Measurements from ENCODE around the gene OCSTAMP.

The OCSTAMP gene

DNA sequence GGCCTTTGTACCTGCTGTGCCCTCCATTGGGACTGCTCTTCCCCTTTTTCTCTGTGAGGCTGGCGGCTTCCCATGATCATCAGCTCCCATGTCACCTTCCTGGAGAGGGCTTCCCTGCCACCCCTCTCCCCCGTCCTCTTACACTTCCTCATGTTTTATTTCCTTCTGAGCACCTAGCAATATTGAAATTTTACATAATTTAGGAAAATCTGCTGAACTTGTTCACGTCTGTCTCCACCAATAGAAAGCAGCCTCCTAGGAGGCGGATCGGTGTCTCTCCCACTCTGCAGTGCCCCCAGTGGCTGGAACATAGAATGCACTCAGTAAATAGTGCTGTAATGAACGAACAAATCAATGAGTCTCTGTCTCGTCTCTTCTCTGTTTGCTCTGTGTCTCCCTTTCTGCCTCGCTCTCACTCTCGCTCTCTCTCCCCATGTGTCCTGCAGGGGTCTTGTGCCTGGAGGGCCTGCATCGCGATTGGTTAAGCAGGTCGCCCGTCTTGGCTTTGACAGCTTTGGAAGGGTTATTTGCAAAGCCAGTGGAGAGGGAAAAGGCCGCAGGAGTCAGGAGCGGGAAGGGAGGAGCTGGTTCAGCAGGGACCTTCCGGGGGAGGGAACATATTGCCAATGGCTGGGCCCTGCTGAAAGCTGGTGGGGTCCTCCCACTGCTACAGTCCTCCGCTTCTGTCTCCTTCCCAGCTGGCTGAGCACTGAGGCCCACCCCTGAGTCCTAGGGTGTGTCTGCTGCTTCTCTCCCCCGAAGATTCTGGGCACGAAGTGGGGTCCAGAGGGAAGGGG, 12.1 kb upstream of the OCSTAMP start:
- 33% methylated on average over 14 of the region's 19 CpGs for WGBS (ENCODE audit: insufficient coverage)
- Histone ChIP-seq H3K4me1 (ENCODE audit: control extremely low read depth in 1 of 4, control insufficient read depth in 4 of 4, insufficient read depth in 4 of 4, low read length in 3 of 4) (peaks cover 0 to 16% (median 10%) of the 10 kb centered on the region in 4 experiments), H3K36me3 (ENCODE audit: control insufficient read depth in 4 of 4, insufficient read depth in 4 of 4, low read length in 3 of 4) (no peaks in the 10 kb centered on the region), H3K27me3 (replicated peaks in 2 of 5; ENCODE audit: control insufficient read depth in 4 of 5, insufficient read depth in 5 of 5, low read length in 4 of 5) (peaks cover 0 to 2% (median 0%) of the 10 kb centered on the region in 5 experiments), H3K4me3 (ENCODE audit: control insufficient read depth in 1 of 7, extremely low read depth in 1 of 7, insufficient read depth in 4 of 7, low read depth in 2 of 7, low read length in 6 of 7) (peak overlapping the region in 5 of 7 experiments; percentile 44 to 71 (median 51)), H3K9me3 (ENCODE audit: control extremely low read depth in 1 of 5, control insufficient read depth in 4 of 5, insufficient read depth in 2 of 5, low read depth in 1 of 5, low read length in 4 of 5) (no peaks in the 10 kb centered on the region), H3K27ac (ENCODE audit: insufficient read depth in 1 of 2, low read depth in 1 of 2, low read length in 2 of 2, poor library complexity in 1 of 2, severe bottlenecking in 2 of 2) (no peak overlapping the region)
- CTCF ChIA-PET: interaction anchor here (0.9 to 2.1 kb wide), 8 partner anchors 9 to 125 kb away, joined by 3 to 6 read pairs (median 3); no protein-coding TSS in a partner anchor
- POLR2A ChIA-PET: interaction anchor here (0.5 kb wide), 1 partner anchor 1655 kb away, joined by 3 read pairs; no protein-coding TSS in a partner anchor
- DNase-seq: peak; percentile 62 to 78 (median 72)

DNA sequence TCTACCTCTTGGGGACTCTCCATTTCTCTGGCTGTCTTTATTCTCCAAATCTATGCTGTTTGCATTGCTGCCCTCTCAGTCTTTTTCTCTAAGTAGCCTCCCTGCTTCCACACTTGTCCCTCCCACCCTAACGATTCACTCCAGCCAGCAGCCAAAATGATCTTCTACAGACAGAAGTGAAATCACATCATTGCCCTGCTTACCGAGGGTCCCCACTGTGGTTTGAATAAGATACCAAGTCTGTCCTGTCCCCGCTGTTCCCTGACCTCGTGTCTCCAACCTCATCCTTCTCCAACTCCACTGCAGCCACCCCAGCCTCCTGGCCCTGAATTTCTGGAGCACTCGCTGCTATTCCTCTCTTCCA, 11.5 kb upstream of the OCSTAMP start:
- Histone ChIP-seq H3K27ac (ENCODE audit: insufficient read depth in 1 of 2, low read depth in 1 of 2, low read length in 2 of 2, poor library complexity in 1 of 2, severe bottlenecking in 2 of 2) (no peak overlapping the region), H3K36me3 (ENCODE audit: control insufficient read depth in 4 of 4, insufficient read depth in 4 of 4, low read length in 3 of 4) (no peaks in the 10 kb centered on the region), H3K9me3 (ENCODE audit: control extremely low read depth in 1 of 5, control insufficient read depth in 4 of 5, insufficient read depth in 2 of 5, low read depth in 1 of 5, low read length in 4 of 5) (no peaks in the 10 kb centered on the region), H3K4me1 (ENCODE audit: control extremely low read depth in 1 of 4, control insufficient read depth in 4 of 4, insufficient read depth in 4 of 4, low read length in 3 of 4) (peaks cover 0 to 15% (median 10%) of the 10 kb centered on the region in 4 experiments), H3K27me3 (replicated peaks in 2 of 5; ENCODE audit: control insufficient read depth in 4 of 5, insufficient read depth in 5 of 5, low read length in 4 of 5) (peaks cover 0 to 2% (median 0%) of the 10 kb centered on the region in 5 experiments), H3K4me3 (ENCODE audit: control insufficient read depth in 1 of 7, extremely low read depth in 1 of 7, insufficient read depth in 4 of 7, low read depth in 2 of 7, low read length in 6 of 7) (peak overlapping the region in 5 of 7 experiments; percentile 44 to 71 (median 51))
- ChIA-PET CTCF (interaction anchor here (0.7 to 2.1 kb wide), 9 partner anchors 9 to 125 kb away, joined by 3 to 6 read pairs (median 4); partner anchors contain the start of gene OCSTAMP), POLR2A (interaction anchor here (0.5 kb wide), 1 partner anchor 1654 kb away, joined by 3 read pairs; no protein-coding TSS in a partner anchor)
- DNase-seq: no peak
- 54% methylated on average over 5 of the region's 5 CpGs for WGBS (ENCODE audit: insufficient coverage)

DNA sequence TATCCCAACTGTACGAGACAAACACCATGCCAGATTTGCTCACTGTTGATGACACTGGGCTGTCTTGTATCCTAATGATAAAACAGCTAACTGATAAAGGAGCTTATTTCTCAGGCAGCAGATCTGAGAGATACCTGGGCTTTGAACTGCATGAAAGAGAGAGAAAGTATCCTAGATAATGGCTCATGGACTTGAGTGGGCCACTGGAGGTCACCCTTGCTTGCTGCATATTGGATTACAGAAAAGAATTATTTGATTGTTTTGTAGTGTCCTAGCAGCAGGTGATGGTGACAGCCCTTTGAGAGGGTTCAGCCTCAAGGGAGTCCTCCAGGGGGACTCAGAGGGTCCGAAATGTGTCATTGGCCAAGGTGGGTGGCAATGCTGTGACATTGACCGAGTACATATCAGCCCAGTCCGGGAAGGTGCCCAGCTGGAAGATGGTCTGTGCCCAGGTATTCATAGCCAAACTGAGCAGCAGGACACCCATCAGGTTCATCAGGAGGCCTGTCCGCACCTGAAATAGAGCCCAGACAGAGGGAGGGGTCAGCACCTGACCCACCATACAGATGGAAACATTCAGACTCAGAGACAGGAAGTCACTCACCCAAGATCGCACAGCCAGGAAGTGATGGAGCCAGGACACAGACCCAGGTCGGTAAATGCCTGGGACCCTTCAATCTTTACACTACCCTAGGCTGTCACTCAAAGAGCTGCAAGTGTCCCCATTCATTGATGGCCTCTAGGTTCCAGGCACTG, 9.4 kb upstream of the OCSTAMP start:
- 78% methylated on average over 7 of the region's 7 CpGs for WGBS (ENCODE audit: insufficient coverage)
- peak in 2 of 3 donors; percentile 35 to 44 for DNase-seq
- POLR2A ChIA-PET: interaction anchor here (1.0 kb wide), 1 partner anchor 9 kb away, joined by 3 read pairs; the partner anchor contains the start of gene OCSTAMP
- CTCF ChIA-PET: interaction anchor here (0.9 to 1.9 kb wide), 7 partner anchors 9 to 122 kb away, joined by 3 to 9 read pairs (median 5); no protein-coding TSS in a partner anchor
- Histone ChIP-seq H3K36me3 (ENCODE audit: control insufficient read depth in 4 of 4, insufficient read depth in 4 of 4, low read length in 3 of 4) (no peaks in the 10 kb centered on the region), H3K9me3 (ENCODE audit: control extremely low read depth in 1 of 5, control insufficient read depth in 4 of 5, insufficient read depth in 2 of 5, low read depth in 1 of 5, low read length in 4 of 5) (no peaks in the 10 kb centered on the region), H3K27me3 (replicated peaks in 2 of 5; ENCODE audit: control insufficient read depth in 4 of 5, insufficient read depth in 5 of 5, low read length in 4 of 5) (peaks cover 0 to 5% (median 0%) of the 10 kb centered on the region in 5 experiments), H3K4me3 (ENCODE audit: control insufficient read depth in 1 of 7, extremely low read depth in 1 of 7, insufficient read depth in 4 of 7, low read depth in 2 of 7, low read length in 6 of 7) (no peak overlapping the region), H3K4me1 (ENCODE audit: control extremely low read depth in 1 of 4, control insufficient read depth in 4 of 4, insufficient read depth in 4 of 4, low read length in 3 of 4) (peaks cover 0 to 15% (median 10%) of the 10 kb centered on the region in 4 experiments), H3K27ac (ENCODE audit: insufficient read depth in 1 of 2, low read depth in 1 of 2, low read length in 2 of 2, poor library complexity in 1 of 2, severe bottlenecking in 2 of 2) (no peak overlapping the region)

DNA sequence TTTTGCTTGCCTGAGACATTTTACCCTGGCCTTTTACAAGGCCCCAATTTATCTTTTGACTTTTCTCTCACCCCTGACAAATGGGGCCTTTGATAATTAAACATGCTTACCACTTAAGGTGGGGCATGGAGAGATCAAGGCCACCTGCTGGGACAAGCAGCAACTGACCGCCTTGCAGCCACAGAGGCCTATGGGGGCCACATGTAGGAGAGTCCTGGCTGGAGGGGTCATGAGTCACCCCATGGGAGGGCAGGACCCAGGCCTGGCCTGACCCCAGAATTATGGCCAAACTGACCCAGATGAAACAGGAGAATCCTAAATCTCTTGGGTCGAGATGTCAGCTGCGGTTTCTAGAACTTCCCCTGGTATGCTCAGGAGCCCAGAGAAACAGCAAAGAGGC, 8.5 kb upstream of the OCSTAMP start:
- Histone ChIP-seq H3K4me3 (ENCODE audit: control insufficient read depth in 1 of 7, extremely low read depth in 1 of 7, insufficient read depth in 4 of 7, low read depth in 2 of 7, low read length in 6 of 7) (no peak overlapping the region), H3K36me3 (ENCODE audit: control insufficient read depth in 4 of 4, insufficient read depth in 4 of 4, low read length in 3 of 4) (no peaks in the 10 kb centered on the region), H3K27me3 (replicated peaks in 2 of 5; ENCODE audit: control insufficient read depth in 4 of 5, insufficient read depth in 5 of 5, low read length in 4 of 5) (peaks cover 0 to 5% (median 0%) of the 10 kb centered on the region in 5 experiments), H3K4me1 (ENCODE audit: control extremely low read depth in 1 of 4, control insufficient read depth in 4 of 4, insufficient read depth in 4 of 4, low read length in 3 of 4) (peaks cover 0 to 16% (median 10%) of the 10 kb centered on the region in 4 experiments), H3K9me3 (ENCODE audit: control extremely low read depth in 1 of 5, control insufficient read depth in 4 of 5, insufficient read depth in 2 of 5, low read depth in 1 of 5, low read length in 4 of 5) (no peaks in the 10 kb centered on the region), H3K27ac (ENCODE audit: insufficient read depth in 1 of 2, low read depth in 1 of 2, low read length in 2 of 2, poor library complexity in 1 of 2, severe bottlenecking in 2 of 2) (no peak overlapping the region)
- no peak for DNase-seq
- ChIA-PET POLR2A (interaction anchor here (1.0 kb wide), 1 partner anchor 9 kb away, joined by 3 read pairs; the partner anchor contains the start of gene OCSTAMP), CTCF (interaction anchor here (1.0 to 2.5 kb wide), 7 partner anchors 8 to 123 kb away, joined by 3 to 10 read pairs (median 6); no protein-coding TSS in a partner anchor)
- 92% methylated on average over 3 of the region's 3 CpGs for WGBS (ENCODE audit: insufficient coverage)

DNA sequence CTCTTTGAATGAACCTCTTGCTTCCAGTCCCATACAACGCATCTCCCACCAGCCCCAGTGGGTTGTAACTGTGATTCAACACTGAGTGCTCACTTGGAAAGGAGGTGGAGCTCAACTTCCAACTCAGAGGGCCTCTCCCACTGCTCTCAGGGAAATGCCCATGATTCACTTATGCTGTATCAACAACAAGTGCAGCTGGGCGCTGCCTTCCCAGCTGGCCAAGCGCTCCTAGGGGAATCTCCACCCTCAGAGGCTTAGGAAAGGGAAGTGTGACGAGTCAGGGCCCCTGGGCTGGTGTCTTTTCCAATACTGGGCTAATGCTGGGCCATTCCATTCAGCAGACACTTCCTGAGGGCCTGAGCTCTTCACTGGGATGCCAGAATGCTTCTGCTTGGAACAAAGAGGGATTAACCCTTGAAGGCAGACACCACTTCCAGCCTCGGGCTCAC, 8.1 kb upstream of the OCSTAMP start:
- H3K4me1 ChIP-seq (ENCODE audit: control extremely low read depth in 1 of 4, control insufficient read depth in 4 of 4, insufficient read depth in 4 of 4, low read length in 3 of 4): peaks cover 0 to 16% (median 11%) of the 10 kb centered on the region in 4 experiments
- H3K36me3 ChIP-seq (ENCODE audit: control insufficient read depth in 4 of 4, insufficient read depth in 4 of 4, low read length in 3 of 4): no peaks in the 10 kb centered on the region
- H3K4me3 ChIP-seq (ENCODE audit: control insufficient read depth in 1 of 7, extremely low read depth in 1 of 7, insufficient read depth in 4 of 7, low read depth in 2 of 7, low read length in 6 of 7): no peak overlapping the region
- no peak overlapping the region for H3K27ac ChIP-seq (ENCODE audit: insufficient read depth in 1 of 2, low read depth in 1 of 2, low read length in 2 of 2, poor library complexity in 1 of 2, severe bottlenecking in 2 of 2)
- H3K27me3 ChIP-seq (replicated peaks in 2 of 5; ENCODE audit: control insufficient read depth in 4 of 5, insufficient read depth in 5 of 5, low read length in 4 of 5): peaks cover 0 to 3% (median 0%) of the 10 kb centered on the region in 5 experiments
- ChIA-PET CTCF (interaction anchor here (0.7 to 2.5 kb wide), 5 partner anchors 9 to 123 kb away, joined by 3 to 10 read pairs (median 6); no protein-coding TSS in a partner anchor), POLR2A (no interaction called here)
- 92% methylated on average over 5 of the region's 5 CpGs for WGBS (ENCODE audit: insufficient coverage)
- no peak for DNase-seq
- no peaks in the 10 kb centered on the region for H3K9me3 ChIP-seq (ENCODE audit: control extremely low read depth in 1 of 5, control insufficient read depth in 4 of 5, insufficient read depth in 2 of 5, low read depth in 1 of 5, low read length in 4 of 5)

DNA sequence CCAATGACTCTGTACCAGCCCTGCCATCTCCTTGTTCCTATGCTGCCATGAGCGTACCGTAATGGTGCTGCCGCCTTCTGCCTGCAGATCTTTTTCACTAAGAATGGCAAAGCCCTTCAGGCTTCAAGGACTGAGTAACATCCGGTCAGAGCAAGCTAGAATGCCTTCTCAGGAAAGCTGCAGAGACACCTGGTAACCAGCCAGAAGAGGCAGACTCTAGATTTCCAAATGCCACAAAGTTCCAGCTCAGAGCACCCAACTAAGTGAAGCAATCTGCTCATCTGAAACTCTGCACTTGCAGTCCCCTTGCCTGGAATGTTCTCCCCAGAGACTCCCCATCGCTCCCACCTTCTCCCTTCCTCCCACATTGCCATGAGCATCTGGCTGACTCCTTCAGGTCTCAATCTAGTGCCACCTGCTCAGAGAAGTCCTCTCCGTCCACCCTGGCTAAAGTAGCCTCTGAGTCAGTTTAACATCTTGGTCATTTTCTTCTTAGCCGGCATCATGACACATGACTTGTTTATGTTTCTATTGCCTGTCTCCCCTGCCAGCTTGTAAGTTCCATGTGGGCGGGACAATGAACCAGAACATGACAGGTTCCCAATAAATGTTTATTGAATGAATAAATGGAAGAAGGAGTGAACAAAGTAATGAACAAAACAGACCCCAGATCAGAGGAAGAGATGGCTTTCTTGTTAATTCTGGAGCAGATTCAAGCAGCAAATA, 6.9 kb upstream of the OCSTAMP start:
- Histone ChIP-seq H3K36me3 (ENCODE audit: control insufficient read depth in 4 of 4, insufficient read depth in 4 of 4, low read length in 3 of 4) (no peaks in the 10 kb centered on the region), H3K9me3 (ENCODE audit: control extremely low read depth in 1 of 5, control insufficient read depth in 4 of 5, insufficient read depth in 2 of 5, low read depth in 1 of 5, low read length in 4 of 5) (no peaks in the 10 kb centered on the region), H3K4me3 (ENCODE audit: control insufficient read depth in 1 of 7, extremely low read depth in 1 of 7, insufficient read depth in 4 of 7, low read depth in 2 of 7, low read length in 6 of 7) (no peak overlapping the region), H3K4me1 (ENCODE audit: control extremely low read depth in 1 of 4, control insufficient read depth in 4 of 4, insufficient read depth in 4 of 4, low read length in 3 of 4) (peaks cover 0 to 23% (median 19%) of the 10 kb centered on the region in 4 experiments), H3K27me3 (replicated peaks in 2 of 5; ENCODE audit: control insufficient read depth in 4 of 5, insufficient read depth in 5 of 5, low read length in 4 of 5) (peaks cover 0 to 3% (median 0%) of the 10 kb centered on the region in 5 experiments), H3K27ac (ENCODE audit: insufficient read depth in 1 of 2, low read depth in 1 of 2, low read length in 2 of 2, poor library complexity in 1 of 2, severe bottlenecking in 2 of 2) (no peak overlapping the region)
- WGBS (ENCODE audit: insufficient coverage): 93% methylated on average over 8 of the region's 8 CpGs
- ChIA-PET POLR2A (no interaction called here), CTCF (interaction anchor here (1.6 to 2.5 kb wide), 2 partner anchors 34 to 124 kb away, joined by 4 to 10 read pairs; no protein-coding TSS in a partner anchor)
- no peak for DNase-seq

All from common myeloid progenitor, CD34-positive (primary cell).